Caco-2 (cell line): ENCODE data around the gene SEPTIN10. TPM values are rescaled to one million over a fixed set of nuclear protein-coding genes. Genes with fewer than 3 reads are reported as not detected.

Experiments used
- Bru-seq: library from RNA; stranded (reverse); fragments of 400-500 nt; gene quantifications from one replicate; lab custom pipeline; 2021; lab: Mats Ljungman, UMichigan
- BruChase-seq, 2 experiments: library from RNA; stranded (reverse); fragments of 400-500 nt; gene quantifications; one replicate each; lab custom pipeline; 2021; lab: Mats Ljungman, UMichigan
- BruUV-seq: library from RNA; stranded (reverse); fragments of 400-500 nt; replicated peaks from 2 replicates; lab custom pipeline; 2021; lab: Mats Ljungman, UMichigan
- CTCF ChIA-PET: fragments of 300-600 bp; sonication (Branson Sonifier 250); formaldehyde crosslinking; loops from one replicate; lab custom pipeline; 2022; ENCODE audit warnings: antibody characterized with exemption; lab: Charles Lee
- POLR2A ChIA-PET: fragments of 300-600 bp; sonication (Branson Sonifier 250); formaldehyde crosslinking; loops from one replicate; lab custom pipeline; 2022; ENCODE audit warnings: antibody characterized with exemption; lab: Charles Lee
- DNase-seq, 2 experiments: peaks; one replicate each; pipeline versions ENCODE4 v3.0.0 to v3.0.0-alpha.2; 2020 to 2022
- H3K27me3 ChIP-seq: replicated peaks from 2 replicates; pipeline ENCODE4 v1.6.0; 2011; ENCODE audit warnings: low read length; ENCODE audit not compliant: control insufficient read depth, insufficient read depth
- H3K36me3 ChIP-seq: 2 replicates; pipeline ENCODE4 v1.5.1; 2011; ENCODE audit warnings: low read length; ENCODE audit not compliant: control insufficient read depth, insufficient read depth
- H3K4me1 ChIP-seq: fragments of 250-450 bp; sonication (Bioruptor Pico); 2 replicates; pipeline ENCODE4 v1.5.1; 2020; ENCODE audit warnings: mild to moderate bottlenecking
- H3K4me3 ChIP-seq: 2 replicates; pipeline ENCODE4 v1.5.1; 2011; ENCODE audit warnings: low read depth, mild to moderate bottlenecking, control low read depth, low read length
- H3K9me3 ChIP-seq: fragments of 250-450 bp; sonication (Bioruptor Pico); 2 replicates; pipeline ENCODE4 v1.5.1; 2020; ENCODE audit warnings: mild to moderate bottlenecking, moderate library complexity
- H3K27ac Mint-ChIP-seq: one replicate; pipeline ENCODE4 v1.8.0; 2022; ENCODE audit warnings: mixed read lengths; ENCODE audit not compliant: unreplicated experiment
- H3K27me3 Mint-ChIP-seq: one replicate; pipeline ENCODE4 v1.8.0; 2022; ENCODE audit warnings: mixed read lengths; ENCODE audit not compliant: insufficient read depth, unreplicated experiment
- H3K36me3 Mint-ChIP-seq: one replicate; pipeline ENCODE4 v1.8.0; 2022; ENCODE audit warnings: mild to moderate bottlenecking, mixed read lengths; ENCODE audit not compliant: insufficient read depth, unreplicated experiment
- H3K4me1 Mint-ChIP-seq: one replicate; pipeline ENCODE4 v1.8.0; 2022; ENCODE audit warnings: low read depth, mixed read lengths; ENCODE audit not compliant: unreplicated experiment
- H3K4me3 Mint-ChIP-seq: one replicate; pipeline ENCODE4 v1.8.0; 2022; ENCODE audit warnings: mild to moderate bottlenecking, moderate library complexity, mixed read lengths; ENCODE audit not compliant: unreplicated experiment
- H3K9me3 Mint-ChIP-seq: one replicate; pipeline ENCODE4 v1.8.0; 2022; ENCODE audit warnings: mixed read lengths; ENCODE audit not compliant: unreplicated experiment
- intact Hi-C: fragments of 100-400 bp; cut with micrococcal nuclease; formaldehyde crosslinking; loops from one replicate; pipeline ENCODE4 v1.10.0; 2022; ENCODE audit not compliant: unreplicated experiment
- long read RNA-seq: library from polyadenylated mRNA; stranded (forward); transcript quantifications from one replicate; pipeline ENCODE4 v2.0.0, GENCODE V29; 2022
- total RNA-seq: library from RNA; stranded (reverse); gene quantifications from 2 replicates; pipeline ENCODE4 v1.2.3, GENCODE V29; 2022
- TF ChIP-seq, protein P1 (sequence below), 2 experiments: fragments of 200-600 bp in 1 of 2; IDR thresholded peaks; 1 replicate in 1 of 2; 2 replicates in 1 of 2; pipeline versions ENCODE4 v1.5.1 to v1.8.0; 2011 to 2022; ENCODE audit warnings: antibody characterized with exemption in 1 of 2, control low read depth in 1 of 2, inconsistent platforms in 1 of 2, low read depth in 1 of 2, low read length in 1 of 2, mild to moderate bottlenecking in 1 of 2, moderate library complexity in 1 of 2; ENCODE audit not compliant: insufficient read depth in 1 of 2, severe bottlenecking in 1 of 2, unreplicated experiment in 1 of 2

The SEPTIN10 gene
- total RNA-seq (77.3 and 83.7 TPM in 2 replicates), Bru-seq, nascent RNA (percentile 84 among the genes with signal in this experiment), BruChase-seq, experiment 1, labeled RNA remaining after a 2-hour chase (percentile 86 among the genes with signal in this experiment), BruChase-seq, experiment 2, labeled RNA remaining after a 6-hour chase (percentile 90 among the genes with signal in this experiment)
- long read RNA-seq, transcript SEPT10-202 (11 exons, 3,071 nt) = major isoform, 25 of 70 reads
- long read RNA-seq, transcript SEPT10-203 (10 exons, 2,719 nt) = minor isoform, 6 of 70 reads
- long read RNA-seq, partial matches to known transcripts = 20 of 70 reads
- long read RNA-seq, other reads (novel, unspliced or antisense) = 15 of 70 reads

DNA sequence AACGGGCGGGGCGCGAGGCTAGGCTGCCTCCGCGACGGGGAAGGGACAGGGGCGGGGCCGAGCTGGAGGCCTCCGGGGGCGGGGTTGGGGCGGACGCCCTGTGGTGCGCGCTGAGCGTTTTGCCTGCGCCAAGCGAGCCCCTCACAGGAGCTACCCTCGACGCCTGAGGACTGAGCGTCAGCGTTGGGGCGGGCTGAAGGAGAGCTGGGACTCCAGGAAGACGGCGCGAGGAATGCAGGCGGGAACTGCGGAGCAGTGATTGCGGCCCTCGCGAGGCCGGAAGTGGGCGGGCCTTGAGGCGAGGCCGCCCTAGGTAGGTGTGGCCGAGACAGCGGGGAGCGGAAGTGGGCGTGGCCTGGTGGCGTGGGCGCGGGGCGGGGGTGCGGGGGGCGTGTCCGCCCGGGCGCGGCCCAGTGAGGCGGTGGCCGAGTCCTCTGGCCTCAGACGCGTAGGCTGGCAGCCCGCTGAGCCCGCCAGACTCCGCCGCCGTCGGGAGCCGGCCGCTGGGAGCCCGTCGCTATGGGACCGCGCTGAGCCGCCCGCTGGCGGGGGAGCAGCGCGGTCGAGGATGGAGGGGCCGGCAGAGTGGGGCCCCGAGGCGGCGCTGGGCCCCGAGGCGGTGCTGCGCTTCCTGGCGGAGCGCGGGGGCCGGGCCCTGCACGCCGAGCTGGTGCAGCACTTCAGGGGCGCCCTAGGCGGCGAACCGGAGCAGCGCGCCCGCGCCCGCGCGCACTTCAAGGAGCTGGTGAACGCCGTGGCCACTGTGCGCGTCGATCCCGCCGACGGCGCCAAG, at the start of gene SEPTIN10, which contains the start of gene SOWAHC:
SEPTIN10 (minus strand) TSS at position 45 of the 793 bp plus-strand sequence. CDS start 139 bp downstream, outside the sequence.
SOWAHC (plus strand) TSS at position 443 of the 793 bp plus-strand sequence; CDS start at position 569, 126 bp downstream.
- intact Hi-C loops = loop anchor here (1.0 to 2.0 kb wide), 4 partner anchors 10 to 77 kb away; no protein-coding TSS in a partner anchor
- Mint-ChIP-seq H3K9me3 (no peaks in the 10 kb centered on the region), H3K36me3 (peaks cover 26% of the 10 kb centered on the region), H3K27me3 (no peaks in the 10 kb centered on the region), H3K4me3 (peak within 1 kb of the TSS; percentile 95), H3K27ac (peak within 1 kb of the TSS; percentile 95), H3K4me1 (peaks cover 24% of the 10 kb centered on the region)
- Histone ChIP-seq H3K36me3 (no peaks in the 10 kb centered on the region; the same call in 1 of the 2 replicates), H3K9me3 (no peaks in the 10 kb centered on the region), H3K4me3 (peak within 1 kb of the TSS; percentile 73), H3K4me1 (peaks cover 32% of the 10 kb centered on the region), H3K27me3 (no peaks in the 10 kb centered on the region)
- BruUV-seq = no TSS peak
- TF ChIP-seq, protein P1, sequence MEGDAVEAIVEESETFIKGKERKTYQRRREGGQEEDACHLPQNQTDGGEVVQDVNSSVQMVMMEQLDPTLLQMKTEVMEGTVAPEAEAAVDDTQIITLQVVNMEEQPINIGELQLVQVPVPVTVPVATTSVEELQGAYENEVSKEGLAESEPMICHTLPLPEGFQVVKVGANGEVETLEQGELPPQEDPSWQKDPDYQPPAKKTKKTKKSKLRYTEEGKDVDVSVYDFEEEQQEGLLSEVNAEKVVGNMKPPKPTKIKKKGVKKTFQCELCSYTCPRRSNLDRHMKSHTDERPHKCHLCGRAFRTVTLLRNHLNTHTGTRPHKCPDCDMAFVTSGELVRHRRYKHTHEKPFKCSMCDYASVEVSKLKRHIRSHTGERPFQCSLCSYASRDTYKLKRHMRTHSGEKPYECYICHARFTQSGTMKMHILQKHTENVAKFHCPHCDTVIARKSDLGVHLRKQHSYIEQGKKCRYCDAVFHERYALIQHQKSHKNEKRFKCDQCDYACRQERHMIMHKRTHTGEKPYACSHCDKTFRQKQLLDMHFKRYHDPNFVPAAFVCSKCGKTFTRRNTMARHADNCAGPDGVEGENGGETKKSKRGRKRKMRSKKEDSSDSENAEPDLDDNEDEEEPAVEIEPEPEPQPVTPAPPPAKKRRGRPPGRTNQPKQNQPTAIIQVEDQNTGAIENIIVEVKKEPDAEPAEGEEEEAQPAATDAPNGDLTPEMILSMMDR (IDR thresholded peaks at IDR 0.05; ENCODE audit: insufficient read depth in 1 of 2, low read depth in 1 of 2, low read length in 1 of 2, severe bottlenecking in 1 of 2, unreplicated experiment in 1 of 2) = no peak
- DNase-seq = peak; percentile 99 to 100
- CTCF ChIA-PET = interaction anchor here (0.8 to 3.1 kb wide), 9 partner anchors 9 to 122 kb away, joined by 3 to 27 read pairs (median 7); no protein-coding TSS in a partner anchor
- POLR2A ChIA-PET = interaction anchor here (0.5 to 2.4 kb wide), 14 partner anchors 9 to 102 kb away, joined by 3 to 29 read pairs (median 4); no protein-coding TSS in a partner anchor

DNA sequence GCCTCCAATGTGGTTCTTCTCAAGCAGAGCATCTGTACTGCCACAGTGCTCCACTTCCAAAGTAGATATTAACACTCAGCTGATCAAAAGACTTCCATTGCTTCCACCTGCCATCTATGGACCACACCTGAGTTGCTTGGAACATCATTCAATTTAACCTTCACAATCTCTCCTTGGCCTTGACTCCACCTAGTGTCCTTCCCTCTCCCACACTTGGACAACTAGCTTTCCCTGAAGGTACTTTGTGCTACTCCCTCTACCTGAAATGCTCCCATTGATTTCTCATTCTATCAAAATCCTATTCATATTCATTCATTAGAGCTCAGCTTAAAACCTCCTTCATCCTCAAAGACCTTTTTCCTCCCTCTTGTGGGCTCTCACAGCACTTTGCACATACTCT, 49.1 kb upstream of the SEPTIN10 start:
- TF ChIP-seq, protein P1 (IDR thresholded peaks at IDR 0.05; ENCODE audit: insufficient read depth in 1 of 2, low read depth in 1 of 2, low read length in 1 of 2, severe bottlenecking in 1 of 2, unreplicated experiment in 1 of 2) = peak; percentile 72 to 80

More for the DNA sequence above, 49.1 kb upstream of the SEPTIN10 start:
- H3K9me3 ChIP-seq = no peaks in the 10 kb centered on the region
- Mint-ChIP-seq H3K27ac (no peak overlapping the region), H3K36me3 (no peaks in the 10 kb centered on the region), H3K9me3 (no peaks in the 10 kb centered on the region), H3K27me3 (no peaks in the 10 kb centered on the region), H3K4me1 (peaks cover 13% of the 10 kb centered on the region), H3K4me3 (no peak overlapping the region)
- ChIA-PET CTCF (interaction anchor here (0.5 to 1.9 kb wide), 18 partner anchors 9 to 276 kb away, joined by 3 to 48 read pairs (median 5); partner anchors contain the start of genes SEPTIN10 and SOWAHC), POLR2A (interaction anchor here (1.2 to 1.3 kb wide), 2 partner anchors 18 to 49 kb away, joined by 3 read pairs; partner anchors contain the start of gene SOWAHC)
- BruUV-seq = no TSS peak
- peaks cover 13% of the 10 kb centered on the region for H3K4me1 ChIP-seq
- DNase-seq = peak in 1 of 2 experiments; percentile 71
- no peaks in the 10 kb centered on the region for H3K36me3 ChIP-seq
- H3K4me3 ChIP-seq = no peak overlapping the region
- H3K27me3 ChIP-seq = no peaks in the 10 kb centered on the region
- intact Hi-C loops = loop anchor here (1.0 kb wide), 4 partner anchors 49 to 147 kb away; partner anchors contain the start of gene SOWAHC
